Mesodermal cell (in vitro differentiated cells): Measurements from ENCODE around the gene SLC46A2.

Experiments
- H3K27ac ChIP-seq: 2 replicates; pipeline ENCODE4 v1.7.0; 2013; ENCODE audit warnings: mild to moderate bottlenecking, low read depth, low read length, moderate library complexity; ENCODE audit not compliant: severe bottlenecking
- H3K36me3 ChIP-seq: 2 replicates; pipeline ENCODE4 v1.7.1; 2013; ENCODE audit warnings: mild to moderate bottlenecking, low read length, moderate library complexity; ENCODE audit not compliant: control insufficient read depth, insufficient read depth
- H3K4me1 ChIP-seq: one replicate; pipeline ENCODE4 v1.7.1; 2013; ENCODE audit warnings: mild to moderate bottlenecking, low read length; ENCODE audit not compliant: insufficient read depth, control insufficient read depth, poor library complexity, severe bottlenecking
- H3K4me3 ChIP-seq: 2 replicates; pipeline ENCODE4 v1.7.0; 2013; ENCODE audit warnings: low read length, control low read depth, mild to moderate bottlenecking; ENCODE audit not compliant: insufficient read depth, poor library complexity, severe bottlenecking; ENCODE audit errors: extremely low read depth
- H3K9me3 ChIP-seq: 2 replicates; pipeline ENCODE4 v1.7.1; 2013; ENCODE audit warnings: mild to moderate bottlenecking, low read length, moderate library complexity; ENCODE audit not compliant: control insufficient read depth
- WGBS, 2 experiments: methylation state at CpG; one replicate each; pipeline ENCODE4 v1.1.5; 2013; ENCODE audit warnings: missing lambda C conversion rate in 2 of 2; ENCODE audit not compliant: insufficient coverage in 2 of 2; 5-methylcytosine and 5-hydroxymethylcytosine counted together

Gene SLC46A2

GRCh38 chr9:112860451-112860850 lies 30.2 kb downstream of the SLC46A2 start:
- WGBS, 2 experiments: 100% methylated on average over 1 of the region's 1 CpG; no CpG with 5 or more reads in 1 of the 2 experiments
- H3K9me3 ChIP-seq: no peaks in the 10 kb centered on the region
- no peak overlapping the region for H3K27ac ChIP-seq
- H3K36me3 ChIP-seq: peaks cover 6% of the 10 kb centered on the region
- no peak overlapping the region for H3K4me3 ChIP-seq
- H3K4me1 ChIP-seq: peaks cover 12% of the 10 kb centered on the region

DNA sequence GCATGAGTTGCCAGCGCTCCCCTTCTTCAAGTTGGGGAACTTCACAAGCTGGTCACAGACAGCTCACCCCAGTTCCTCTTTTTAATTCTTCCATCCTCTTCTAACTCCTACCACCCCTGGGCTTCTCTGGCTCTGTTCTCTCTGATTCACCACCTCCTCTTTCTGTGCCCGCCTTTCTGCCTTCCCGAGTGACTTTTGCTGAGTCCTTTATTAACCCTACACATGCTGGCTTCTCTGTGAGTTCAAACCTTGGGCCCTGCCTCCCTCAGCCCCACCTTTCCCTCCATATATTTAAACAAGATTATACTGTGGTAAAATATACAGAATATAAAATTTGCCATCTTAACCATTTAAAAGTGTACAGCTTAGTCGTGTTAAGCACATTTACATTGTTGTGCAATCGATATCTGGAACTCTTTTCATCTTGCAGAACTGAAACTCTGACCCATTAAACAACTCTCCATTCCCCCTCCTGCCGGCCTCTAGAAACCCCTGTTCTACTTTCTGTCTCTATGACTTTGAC lies 32.0 kb downstream of the SLC46A2 start:
- Histone ChIP-seq H3K27ac (no peak overlapping the region), H3K4me1 (peaks cover 14% of the 10 kb centered on the region), H3K4me3 (no peak overlapping the region), H3K9me3 (no peaks in the 10 kb centered on the region), H3K36me3 (peaks cover 6% of the 10 kb centered on the region)
- 61 to 100% methylated on average over 2 to 5 of the region's 6 CpGs for WGBS, 2 experiments

DNA sequence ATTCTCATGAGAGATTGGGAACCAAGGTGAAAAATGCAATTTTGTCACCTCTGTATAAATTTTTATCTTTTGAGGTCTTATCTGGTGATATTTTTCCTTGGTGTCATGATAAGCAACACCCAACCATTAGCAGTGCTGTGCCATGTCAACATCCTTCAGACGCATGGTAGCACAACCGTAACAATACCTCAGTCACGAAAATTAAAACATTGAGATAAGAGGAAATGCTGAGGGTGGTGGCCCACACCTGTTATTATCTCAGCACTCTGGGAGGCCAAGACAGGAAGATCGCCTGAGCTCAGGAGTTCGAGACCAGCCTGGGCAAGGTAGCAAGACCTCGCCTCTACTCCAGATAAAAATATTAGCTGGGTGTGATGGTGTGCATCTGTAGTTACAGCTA lies 32.7 kb downstream of the SLC46A2 start:
- H3K9me3 ChIP-seq: no peaks in the 10 kb centered on the region
- WGBS, 2 experiments: 89 to 100% methylated on average over 3 to 4 of the region's 6 CpGs

DNA sequence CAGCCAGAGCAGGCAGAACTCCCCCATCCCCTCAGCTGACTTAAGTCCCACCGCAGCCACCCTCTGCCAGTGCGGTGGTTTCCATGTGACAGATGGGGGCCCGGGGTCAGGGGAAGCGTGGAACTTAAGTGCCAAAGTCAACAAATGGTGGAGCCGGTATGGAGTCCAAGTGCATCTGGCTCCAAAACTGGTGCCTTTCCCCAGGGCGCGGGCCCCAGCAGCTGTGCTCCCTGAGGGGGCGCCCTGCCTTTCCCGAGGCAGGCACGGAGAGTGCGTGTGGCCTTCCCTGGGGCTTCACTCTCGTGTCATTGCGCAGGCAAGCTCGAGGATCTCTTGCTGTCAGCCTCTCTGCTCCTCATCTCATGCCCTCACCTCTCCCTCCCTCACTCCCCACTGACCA lies 33.8 kb downstream of the SLC46A2 start:
- Histone ChIP-seq H3K4me3 (no peak overlapping the region), H3K4me1 (peaks cover 9% of the 10 kb centered on the region), H3K9me3 (no peaks in the 10 kb centered on the region), H3K27ac (no peak overlapping the region), H3K36me3 (peaks cover 9% of the 10 kb centered on the region)
- 90 to 95% methylated on average over 14 of the region's 14 CpGs for WGBS, 2 experiments

More for the DNA sequence above, 32.7 kb downstream of the SLC46A2 start:
- no peak overlapping the region for H3K27ac ChIP-seq
- no peak overlapping the region for H3K4me3 ChIP-seq
- H3K36me3 ChIP-seq: peaks cover 6% of the 10 kb centered on the region
- H3K4me1 ChIP-seq: peaks cover 14% of the 10 kb centered on the region

- peaks cover 3% of the 10 kb centered on the region for H3K4me1 ChIP-seq
- H3K4me3 ChIP-seq: no peak overlapping the region
- H3K27ac ChIP-seq: no peak overlapping the region
- no peaks in the 10 kb centered on the region for H3K9me3 ChIP-seq
- 95 to 98% methylated on average over 6 of the region's 8 CpGs for WGBS, 2 experiments
- H3K36me3 ChIP-seq: peaks cover 10% of the 10 kb centered on the region
Observed at GRCh38 chr9:112856200-112856599, 34.5 kb downstream of the SLC46A2 start.

DNA sequence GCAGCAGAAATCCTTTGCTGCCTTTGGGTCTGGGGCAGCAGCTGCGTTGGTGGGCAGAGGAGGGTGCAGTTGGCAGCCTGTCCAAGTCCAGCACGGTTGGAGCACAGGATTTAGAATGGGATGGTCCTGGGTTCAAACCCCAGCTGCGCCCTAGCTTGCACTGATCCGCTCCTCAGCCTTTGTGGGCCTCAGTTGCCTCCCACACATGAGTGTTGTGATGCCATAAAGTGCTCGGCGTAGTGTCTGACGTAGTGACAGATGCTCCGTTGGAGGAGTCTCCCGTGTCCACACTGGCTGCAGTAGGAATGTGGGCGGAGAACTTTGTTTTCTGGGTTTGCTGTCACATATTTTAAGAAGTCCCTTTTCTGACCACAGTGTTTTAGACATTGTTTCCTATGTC lies 36.0 kb downstream of the SLC46A2 start:
- H3K9me3 ChIP-seq: no peaks in the 10 kb centered on the region
- no peak overlapping the region for H3K27ac ChIP-seq
- H3K4me3 ChIP-seq: no peak overlapping the region
- peaks cover 2% of the 10 kb centered on the region for H3K4me1 ChIP-seq
- peaks cover 10% of the 10 kb centered on the region for H3K36me3 ChIP-seq
- 81 to 94% methylated on average over 8 to 10 of the region's 10 CpGs for WGBS, 2 experiments

- Histone ChIP-seq H3K36me3 (peaks cover 10% of the 10 kb centered on the region), H3K4me3 (no peak overlapping the region), H3K9me3 (no peaks in the 10 kb centered on the region), H3K4me1 (peaks cover 2% of the 10 kb centered on the region), H3K27ac (no peak overlapping the region)
- 88 to 90% methylated on average over 13 of the region's 13 CpGs for WGBS, 2 experiments
Observed at GRCh38 chr9:112853882-112854585, 36.6 kb downstream of the SLC46A2 start.

GRCh38 chr9:112852741-112853504 lies 37.8 kb downstream of the SLC46A2 start:
- peaks cover 2% of the 10 kb centered on the region for H3K4me1 ChIP-seq
- no peak overlapping the region for H3K4me3 ChIP-seq
- no peak overlapping the region for H3K27ac ChIP-seq
- no peaks in the 10 kb centered on the region for H3K9me3 ChIP-seq
- WGBS, 2 experiments: 71 to 85% methylated on average over 8 of the region's 13 CpGs
- H3K36me3 ChIP-seq: peaks cover 10% of the 10 kb centered on the region

GRCh38 chr9:112850840-112851239 lies 39.8 kb downstream of the SLC46A2 start:
- Histone ChIP-seq H3K36me3 (peaks cover 10% of the 10 kb centered on the region), H3K9me3 (no peaks in the 10 kb centered on the region), H3K4me1 (peaks cover 2% of the 10 kb centered on the region), H3K4me3 (no peak overlapping the region), H3K27ac (no peak overlapping the region)
- 90 to 94% methylated on average over 4 to 6 of the region's 6 CpGs for WGBS, 2 experiments

- Histone ChIP-seq H3K27ac (no peak overlapping the region), H3K4me1 (peaks cover 2% of the 10 kb centered on the region), H3K9me3 (no peaks in the 10 kb centered on the region), H3K4me3 (no peak overlapping the region), H3K36me3 (peaks cover 7% of the 10 kb centered on the region)
- 97 to 100% methylated on average over 1 to 3 of the region's 6 CpGs for WGBS, 2 experiments
Observed at GRCh38 chr9:112849363-112849922, 41.2 kb downstream of the SLC46A2 start.
